LNCAP (cell line): Measurements from ENCODE around the gene ATRN.

Experiments used
- CTCF ChIP-seq: fragments of 450-650 bp; IDR thresholded peaks from 2 replicates; pipeline ENCODE4 v1.5.1; 2017; ENCODE audit warnings: mild to moderate bottlenecking

The ATRN gene

GRCh38 chr20:3565851-3566250, 95.0 kb downstream of the ATRN start:
- no peak for TF ChIP-seq CTCF

GRCh38 chr20:3572151-3572550, 101.3 kb downstream of the ATRN start:
- TF ChIP-seq CTCF = no peak

- no peak for TF ChIP-seq CTCF
Observed at GRCh38 chr20:3576363-3576762, 105.5 kb downstream of the ATRN start.

GRCh38 chr20:3577366-3577765, 106.5 kb downstream of the ATRN start:
- TF ChIP-seq CTCF = no peak

GRCh38 chr20:3580412-3580811, 109.6 kb downstream of the ATRN start:
- TF ChIP-seq CTCF = no peak

- no peak for TF ChIP-seq CTCF
Observed at GRCh38 chr20:3583765-3584164, 112.9 kb downstream of the ATRN start.

- no peak for TF ChIP-seq CTCF
Observed at GRCh38 chr20:3586093-3586492, 115.3 kb downstream of the ATRN start.

GRCh38 chr20:3590164-3590563, 119.3 kb downstream of the ATRN start:
- TF ChIP-seq CTCF = no peak
